ENCODE measurements around the gene SINHCAF. TPM values are rescaled to one million over a fixed set of nuclear protein-coding genes. Genes with fewer than 3 reads are reported as not detected.

SINHCAF gene
- total and polyA plus RNA-seq, 2 donors (not counting 1 experiment from before 2014, with no cell fraction given), result 13.2 to 16.4 TPM

GRCh38 chr12:31289441-31289840 is 36.5 kb downstream of the SINHCAF start:
- no peak overlapping the region for H2AFZ ChIP-seq (ENCODE audit: low read length)
- no peaks in the 10 kb centered on the region for H3K27me3 ChIP-seq (ENCODE audit: control insufficient read depth, insufficient read depth, low read length)
- no peak for DNase-seq (ENCODE audit: low read depth in 2 of 2)
- TF ChIP-seq CTCF (conservative IDR thresholded peaks at IDR 0.05 in 1 of 2, IDR thresholded peaks at IDR 0.05 in 1 of 2; ENCODE audit: low read depth in 1 of 2, low read length in 2 of 2), result no peak
- TF ChIP-seq EZH2 (IDR thresholded peaks at IDR 0.05; ENCODE audit: low read length, missing control alignments), result no peak
- no peaks in the 10 kb centered on the region for H4K20me1 ChIP-seq (ENCODE audit: control insufficient read depth, extremely low read depth, insufficient read depth, low read length)
- H3K4me1 ChIP-seq (ENCODE audit: control insufficient read depth, extremely low read depth, insufficient read depth, low read length), result no peaks in the 10 kb centered on the region
- no peak overlapping the region for H3K4me3 ChIP-seq (replicated peaks in 1 of 4; ENCODE audit: control extremely low read depth in 1 of 4, insufficient read depth in 1 of 4, low read depth in 3 of 4, low read length in 4 of 4)
- no peaks in the 10 kb centered on the region for H3K36me3 ChIP-seq (ENCODE audit: control insufficient read depth, insufficient read depth, low read length)
- no peaks in the 10 kb centered on the region for H3K9me3 ChIP-seq (ENCODE audit: control insufficient read depth, insufficient read depth, low read depth, low read length)
- H3K4me2 ChIP-seq (ENCODE audit: extremely low read depth, insufficient read depth, low read length), result no peak overlapping the region
- H3K27ac ChIP-seq (ENCODE audit: insufficient read depth, low read length), result no peak overlapping the region
- no peak overlapping the region for H3K9ac ChIP-seq (ENCODE audit: insufficient read depth, low read length)
- no peaks in the 10 kb centered on the region for H3K79me2 ChIP-seq (ENCODE audit: control insufficient read depth, insufficient read depth, low read length)

- Histone ChIP-seq H3K4me1 (ENCODE audit: control insufficient read depth, extremely low read depth, insufficient read depth, low read length) (no peaks in the 10 kb centered on the region), H3K27ac (ENCODE audit: insufficient read depth, low read length) (no peak overlapping the region), H3K4me3 (replicated peaks in 1 of 4; ENCODE audit: control extremely low read depth in 1 of 4, insufficient read depth in 1 of 4, low read depth in 3 of 4, low read length in 4 of 4) (no peak overlapping the region), H3K9me3 (ENCODE audit: control insufficient read depth, insufficient read depth, low read depth, low read length) (no peaks in the 10 kb centered on the region), H3K36me3 (ENCODE audit: control insufficient read depth, insufficient read depth, low read length) (no peaks in the 10 kb centered on the region), H4K20me1 (ENCODE audit: control insufficient read depth, extremely low read depth, insufficient read depth, low read length) (no peaks in the 10 kb centered on the region), H3K9ac (ENCODE audit: insufficient read depth, low read length) (no peak overlapping the region), H3K79me2 (ENCODE audit: control insufficient read depth, insufficient read depth, low read length) (no peaks in the 10 kb centered on the region), H2AFZ (ENCODE audit: low read length) (no peak overlapping the region), H3K4me2 (ENCODE audit: extremely low read depth, insufficient read depth, low read length) (no peak overlapping the region), H3K27me3 (ENCODE audit: control insufficient read depth, insufficient read depth, low read length) (no peaks in the 10 kb centered on the region)
- DNase-seq (ENCODE audit: low read depth in 2 of 2), result no peak
- TF ChIP-seq CTCF (conservative IDR thresholded peaks at IDR 0.05 in 1 of 2, IDR thresholded peaks at IDR 0.05 in 1 of 2; ENCODE audit: low read depth in 1 of 2, low read length in 2 of 2) (no peak), EZH2 (IDR thresholded peaks at IDR 0.05; ENCODE audit: low read length, missing control alignments) (no peak)
Observed at GRCh38 chr12:31288381-31288780, 37.6 kb downstream of the SINHCAF start.

GRCh38 chr12:31280183-31280582 is 45.8 kb downstream of the SINHCAF start:
- Histone ChIP-seq H3K36me3 (ENCODE audit: control insufficient read depth, insufficient read depth, low read length) (no peaks in the 10 kb centered on the region), H3K9ac (ENCODE audit: insufficient read depth, low read length) (no peak overlapping the region), H2AFZ (ENCODE audit: low read length) (no peak overlapping the region), H4K20me1 (ENCODE audit: control insufficient read depth, extremely low read depth, insufficient read depth, low read length) (no peaks in the 10 kb centered on the region), H3K27ac (ENCODE audit: insufficient read depth, low read length) (no peak overlapping the region), H3K4me1 (ENCODE audit: control insufficient read depth, extremely low read depth, insufficient read depth, low read length) (no peaks in the 10 kb centered on the region), H3K4me2 (ENCODE audit: extremely low read depth, insufficient read depth, low read length) (no peak overlapping the region), H3K4me3 (replicated peaks in 1 of 4; ENCODE audit: control extremely low read depth in 1 of 4, insufficient read depth in 1 of 4, low read depth in 3 of 4, low read length in 4 of 4) (no peak overlapping the region), H3K9me3 (ENCODE audit: control insufficient read depth, insufficient read depth, low read depth, low read length) (no peaks in the 10 kb centered on the region), H3K27me3 (ENCODE audit: control insufficient read depth, insufficient read depth, low read length) (no peaks in the 10 kb centered on the region), H3K79me2 (ENCODE audit: control insufficient read depth, insufficient read depth, low read length) (no peaks in the 10 kb centered on the region)
- DNase-seq (ENCODE audit: low read depth in 2 of 2), result peak in 1 of 2 donors; percentile 28
- no peak for TF ChIP-seq CTCF (conservative IDR thresholded peaks at IDR 0.05 in 1 of 2, IDR thresholded peaks at IDR 0.05 in 1 of 2; ENCODE audit: low read depth in 1 of 2, low read length in 2 of 2)
- TF ChIP-seq EZH2 (IDR thresholded peaks at IDR 0.05; ENCODE audit: low read length, missing control alignments), result no peak
